DMS79 (cell line): ENCODE data around the gene EXOC6B.
A peak's percentile ranks its signal among the peaks of the same experiment; 100 is the strongest.

Experiments used
- DNase-seq: peaks from one replicate; lab custom pipeline; 2025; lab: John Stamatoyannopoulos, UW

EXOC6B gene

DNA sequence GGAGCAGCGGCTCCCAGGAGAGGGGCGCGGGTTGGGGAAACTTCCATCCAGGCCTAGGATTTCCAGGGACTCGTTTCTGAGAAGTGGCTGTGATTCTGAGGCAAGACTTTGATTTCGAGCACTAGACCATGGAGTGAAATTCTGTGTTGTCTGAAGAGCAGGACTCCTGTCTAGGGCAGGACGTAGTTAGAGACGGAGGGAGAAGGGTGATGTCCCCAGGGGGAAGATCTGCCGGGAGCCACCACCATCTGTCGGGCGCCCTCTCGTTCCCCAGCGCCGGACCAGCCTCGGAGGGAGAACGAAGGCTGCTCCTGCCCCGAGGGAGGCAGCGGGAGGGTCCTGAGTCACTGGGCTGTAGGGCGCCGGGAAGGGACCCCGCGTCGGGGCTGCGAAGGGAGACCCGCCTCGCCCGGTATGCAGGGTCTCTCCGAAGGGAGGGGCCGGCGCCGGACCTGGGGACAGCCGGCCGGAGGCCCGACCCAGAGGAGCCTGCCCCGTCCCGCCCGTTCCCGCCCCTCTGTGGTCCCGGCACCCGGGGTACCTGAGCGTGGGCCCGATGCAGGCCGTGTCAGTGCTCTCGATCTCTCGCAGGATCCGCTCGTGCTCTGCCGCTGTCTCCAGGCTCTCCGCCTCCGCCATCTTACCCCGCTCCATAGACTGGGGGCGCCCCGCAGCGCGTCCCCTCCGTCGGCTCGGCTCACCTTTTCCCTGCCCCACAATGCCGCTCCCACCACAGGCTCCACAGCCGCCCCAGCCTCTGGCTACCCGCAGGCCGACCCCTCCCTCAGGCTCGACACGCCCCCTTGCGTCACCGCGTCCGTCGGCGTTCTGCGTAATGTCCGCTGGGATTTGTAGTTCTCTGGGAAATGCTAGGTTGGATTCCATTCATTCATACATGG, at the start of gene EXOC6B:
Gene EXOC6B, minus strand, starts transcription at position 777 of the 899 bp plus-strand sequence.
- peak; percentile 87 for DNase-seq

DNA sequence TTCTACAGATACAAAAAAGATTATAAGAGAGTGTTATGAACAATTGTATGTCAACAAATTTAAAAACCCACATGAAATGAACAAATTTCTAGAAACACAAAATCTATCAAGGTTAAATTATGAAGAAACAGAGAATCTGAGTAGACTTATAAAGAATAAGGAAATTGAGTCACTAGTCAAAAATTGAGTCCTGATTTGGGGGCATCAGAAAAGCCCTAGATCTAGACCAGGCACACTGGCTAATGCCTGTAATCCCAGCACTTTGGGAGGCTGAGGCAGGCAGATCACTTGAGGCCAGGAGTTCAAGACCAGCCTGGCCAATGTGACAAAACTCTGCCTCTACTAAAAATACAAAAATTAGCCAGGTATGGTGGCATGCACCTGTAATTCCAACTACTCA, 46.0 kb upstream of the EXOC6B start:
- DNase-seq, result no peak

DNA sequence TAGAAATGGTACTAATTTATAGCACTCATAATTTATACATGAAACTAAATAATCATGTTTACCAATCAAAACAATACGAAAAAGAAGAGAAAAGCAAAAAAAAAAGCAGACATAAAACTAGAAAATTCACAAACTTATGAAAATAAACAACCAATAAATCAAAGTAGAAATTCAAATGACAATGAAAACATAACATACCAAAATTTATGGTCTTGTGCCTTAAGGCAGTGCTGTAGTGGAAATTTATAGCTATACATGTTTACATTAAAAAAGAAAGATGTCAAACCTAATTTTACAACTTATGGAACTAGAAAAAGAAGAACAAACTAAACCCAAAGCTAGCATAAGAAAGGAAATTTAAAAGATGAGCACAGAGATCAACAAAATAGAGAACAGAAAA, 45.2 kb upstream of the EXOC6B start:
- DNase-seq, result no peak

DNA sequence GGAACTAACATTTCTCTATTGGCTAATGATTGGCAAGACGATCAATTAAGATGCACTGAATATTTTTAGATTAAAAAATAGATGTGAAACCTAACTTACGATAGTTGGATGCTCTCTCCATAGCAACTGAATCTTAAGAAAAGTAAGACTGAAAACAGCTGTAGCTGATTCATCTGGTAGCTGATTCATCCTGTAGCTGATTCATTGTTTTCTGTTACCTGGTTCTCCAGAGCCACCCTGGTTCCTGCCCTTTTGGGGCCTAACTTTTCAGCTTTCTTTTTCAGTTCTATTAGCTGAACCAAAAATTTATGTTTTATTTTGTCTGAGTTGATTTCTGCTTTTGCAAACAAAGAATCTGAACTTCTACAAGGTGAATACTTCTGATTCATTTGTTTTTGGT, 38.7 kb upstream of the EXOC6B start:
- DNase-seq, result no peak

DNA sequence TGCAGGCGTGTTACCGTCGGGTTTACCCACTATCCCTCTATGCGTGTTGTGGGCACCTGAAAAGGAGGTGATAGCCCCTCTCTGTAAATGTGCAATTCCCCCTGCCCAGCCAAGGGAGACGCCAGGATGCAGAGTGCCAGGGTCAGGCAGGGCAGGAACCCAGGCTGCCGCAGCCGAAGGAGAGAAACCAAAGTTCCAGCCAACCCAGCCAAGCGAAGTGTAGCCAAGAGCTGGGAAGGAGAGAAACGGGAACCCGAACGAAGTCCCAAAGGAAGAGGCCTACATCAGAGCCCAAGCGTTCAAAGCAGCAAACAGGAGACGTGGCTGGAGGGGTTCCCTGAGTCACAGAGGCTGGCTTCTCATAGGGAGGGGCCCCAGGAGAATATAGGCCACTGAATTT, 37.2 kb upstream of the EXOC6B start:
- no peak for DNase-seq

DNA sequence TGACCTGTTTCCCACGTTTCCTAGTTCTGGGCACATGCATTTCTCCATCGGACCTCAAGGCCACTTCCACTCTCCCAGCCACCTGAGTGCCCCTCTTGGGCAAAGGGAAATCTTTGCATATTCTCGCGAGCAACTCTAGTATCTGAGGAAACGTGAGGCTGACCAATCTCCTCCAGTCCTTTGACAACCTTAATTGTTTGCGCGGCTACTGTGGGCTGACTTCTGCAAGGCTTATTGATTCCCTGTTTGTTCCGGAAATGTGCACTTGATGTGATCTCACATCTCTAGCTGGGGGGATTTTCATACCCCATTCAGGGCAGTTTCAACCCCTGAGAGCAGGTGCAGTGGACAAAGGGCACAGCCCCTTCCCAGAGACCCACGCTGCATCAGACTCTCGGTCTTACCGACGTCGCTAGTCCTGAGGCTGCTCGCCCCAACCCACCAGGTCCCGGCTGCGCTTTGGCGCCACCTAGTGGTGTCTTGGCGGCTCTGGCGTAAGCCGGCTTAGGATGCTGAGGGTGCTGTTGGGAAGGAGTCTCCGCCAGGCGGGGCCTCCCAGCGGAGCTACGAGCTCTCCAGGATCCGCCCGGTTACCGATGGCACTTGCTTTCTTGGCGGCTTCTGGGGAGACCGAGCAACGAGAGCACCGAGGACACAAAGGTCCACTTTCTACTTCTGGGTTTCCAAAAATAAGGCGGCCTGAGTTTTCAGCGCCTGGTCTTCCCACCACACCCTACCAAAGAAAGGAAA, 36.6 kb upstream of the EXOC6B start:
- DNase-seq, result peak; percentile 76

DNA sequence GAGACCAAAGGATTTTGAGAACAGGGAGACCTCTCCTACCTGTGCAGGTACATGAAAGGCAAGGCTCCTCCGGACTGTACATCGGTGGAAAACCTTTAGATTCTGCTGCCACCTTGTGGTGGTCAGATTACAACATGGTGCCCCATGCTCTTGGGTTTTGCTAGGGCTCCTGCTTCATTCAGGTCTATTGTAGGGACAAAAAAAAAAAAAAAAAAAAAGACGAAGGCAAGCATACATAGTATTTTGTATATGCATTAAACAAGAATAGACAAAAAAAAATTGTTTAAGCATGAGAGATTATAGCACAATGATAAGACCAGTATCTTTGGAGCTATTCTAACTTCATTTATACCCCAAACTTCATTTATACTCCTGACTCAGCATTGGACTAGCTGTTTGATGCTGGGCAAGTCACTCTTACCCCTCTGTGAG, 34.0 kb upstream of the EXOC6B start:
- DNase-seq, result peak; percentile 29

DNA sequence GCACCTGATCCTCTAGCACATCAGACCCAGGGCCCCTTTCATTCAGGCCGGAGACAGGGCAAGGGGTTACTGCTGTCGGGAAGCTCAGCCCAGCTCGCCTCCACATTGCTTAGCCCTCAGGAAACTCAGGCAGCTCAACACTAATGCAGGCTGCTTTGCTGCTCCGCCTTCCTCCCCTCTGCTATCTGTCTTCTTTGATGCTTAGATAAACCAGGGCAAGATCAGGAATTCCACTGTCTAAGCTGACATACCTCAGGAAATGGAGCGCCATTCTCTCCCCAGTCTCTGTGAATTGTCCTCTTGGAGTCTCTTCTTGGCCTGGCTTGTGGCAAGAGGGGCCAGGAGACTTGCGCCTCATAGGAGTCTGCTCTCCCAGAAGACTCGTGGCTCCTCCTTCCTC, 25.5 kb upstream of the EXOC6B start:
- DNase-seq, result no peak

DNA sequence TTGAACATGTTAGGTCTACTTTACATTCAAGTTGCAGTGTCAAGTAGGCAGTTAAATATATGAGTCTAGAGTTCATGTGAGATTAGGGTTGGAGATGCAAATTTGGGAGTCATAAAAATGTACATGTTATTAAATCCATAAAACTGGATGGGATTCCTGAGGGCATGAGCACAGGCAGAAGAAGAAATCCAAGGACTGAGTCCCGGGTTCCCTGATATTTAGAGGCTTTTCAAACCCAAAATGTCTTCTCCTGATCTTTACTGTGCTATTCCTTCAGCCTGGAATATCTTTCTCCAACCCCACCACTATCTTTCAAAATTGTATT, 23.3 kb upstream of the EXOC6B start:
- DNase-seq, result no peak

DNA sequence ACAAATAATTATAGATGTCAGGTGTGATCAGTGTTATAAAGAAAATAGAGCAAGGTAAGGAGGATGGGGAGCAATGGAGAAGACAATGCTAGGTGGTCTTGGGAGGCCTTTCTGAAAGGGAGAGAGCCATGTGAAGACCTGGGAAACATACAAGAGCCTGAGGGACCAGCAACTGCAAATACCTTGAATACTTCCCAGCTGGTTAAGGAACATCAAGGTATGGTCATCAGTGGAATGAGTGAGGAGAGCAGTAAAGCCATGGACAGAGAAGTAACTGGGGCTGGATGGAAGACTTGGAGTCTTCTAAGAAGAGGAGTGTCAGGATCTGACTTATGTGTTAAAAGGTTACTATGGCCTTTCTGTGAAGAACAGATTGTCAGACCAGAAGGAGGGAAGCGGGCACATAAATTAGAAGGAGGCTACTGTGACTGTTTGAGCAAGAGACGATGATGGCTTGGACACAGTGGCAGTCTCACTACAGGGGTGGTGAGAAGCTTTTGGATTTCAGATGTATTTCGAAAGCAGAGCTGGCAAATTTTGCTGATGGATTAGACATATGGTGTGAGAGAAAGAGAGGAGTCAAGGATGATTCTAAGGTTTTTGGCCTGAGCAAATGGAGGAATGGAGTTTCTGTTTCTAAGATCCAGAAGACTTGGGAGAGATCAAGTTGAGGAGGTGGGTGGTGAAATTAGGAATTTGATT, 22.8 kb upstream of the EXOC6B start:
- DNase-seq, result no peak

DNA sequence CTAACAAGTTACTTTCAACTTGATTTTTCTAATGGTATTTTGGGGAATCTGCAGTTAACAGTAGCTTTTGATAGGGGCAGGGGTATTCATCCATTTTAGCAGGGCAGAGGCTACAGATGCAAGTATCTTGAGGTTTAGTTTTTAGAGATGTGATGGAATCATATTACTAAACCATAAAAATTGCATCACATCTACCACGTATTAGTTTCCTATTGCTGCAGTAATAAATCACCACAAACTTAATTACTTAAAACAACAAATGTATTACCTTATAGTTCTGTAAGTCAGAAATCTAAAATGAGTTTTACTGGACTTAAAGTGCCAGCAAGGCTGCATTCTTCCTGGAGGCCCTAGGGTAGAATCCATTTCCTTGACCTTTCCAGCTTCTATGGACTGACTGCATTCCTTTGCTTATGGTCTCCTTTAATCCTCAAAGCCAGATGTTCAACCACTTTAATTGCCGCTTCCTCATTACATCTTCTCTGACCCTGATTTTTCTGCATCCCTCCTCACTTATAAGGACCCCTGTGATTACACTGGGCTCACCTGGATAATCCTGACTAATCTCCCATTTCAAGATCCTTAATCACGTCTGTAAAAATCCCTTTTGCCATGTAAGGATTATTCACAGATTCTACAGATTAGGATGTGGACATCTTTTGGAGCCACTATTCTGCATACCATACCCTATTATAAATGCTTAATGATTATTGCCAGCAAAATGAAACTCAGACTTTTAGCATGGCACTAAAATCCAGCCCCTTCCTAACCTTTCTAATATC, 21.9 kb upstream of the EXOC6B start:
- no peak for DNase-seq

DNA sequence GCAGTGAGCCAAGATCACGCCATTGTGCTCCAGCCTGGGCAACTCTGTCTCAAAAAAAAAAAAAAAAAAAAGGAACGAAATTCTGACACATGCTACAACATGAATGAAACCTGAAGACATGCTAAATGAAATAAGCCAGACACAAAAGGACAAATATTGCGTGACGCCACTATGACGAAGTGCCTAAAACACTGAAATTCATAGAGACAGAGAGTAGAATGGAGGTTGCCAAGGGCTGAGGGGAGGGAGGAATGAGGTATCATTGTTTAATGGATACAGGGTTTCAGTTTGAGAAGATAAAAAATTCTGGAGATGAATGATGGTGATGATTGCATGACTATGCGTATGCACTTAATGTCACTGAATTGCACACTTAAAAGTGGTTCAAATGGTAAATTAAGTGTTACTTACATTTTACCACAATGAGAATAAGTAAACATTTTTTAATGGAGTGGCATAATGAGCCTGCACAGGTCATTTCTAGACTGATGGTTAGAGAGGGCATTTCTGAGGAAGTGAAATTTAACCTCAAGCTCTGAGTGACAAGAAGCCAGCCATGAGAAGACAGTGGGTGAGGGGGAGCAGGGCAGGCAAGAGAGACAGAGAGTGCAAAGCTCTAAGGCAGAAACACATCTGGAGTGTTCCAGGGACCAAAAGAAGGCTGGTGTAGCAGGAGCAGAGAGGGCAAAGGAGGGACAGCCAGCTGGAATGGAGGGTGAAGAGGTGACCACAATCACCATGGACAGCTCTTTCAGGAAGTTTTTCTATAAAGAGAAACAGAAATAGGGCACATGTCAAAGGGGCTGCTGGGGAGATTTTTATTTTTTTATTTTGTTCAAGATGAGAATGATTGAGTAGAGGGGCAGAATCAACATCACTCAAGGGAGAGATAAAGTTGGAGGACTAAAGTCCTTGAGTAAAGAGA, 20.6 kb upstream of the EXOC6B start:
- DNase-seq, result peak; percentile 39

DNA sequence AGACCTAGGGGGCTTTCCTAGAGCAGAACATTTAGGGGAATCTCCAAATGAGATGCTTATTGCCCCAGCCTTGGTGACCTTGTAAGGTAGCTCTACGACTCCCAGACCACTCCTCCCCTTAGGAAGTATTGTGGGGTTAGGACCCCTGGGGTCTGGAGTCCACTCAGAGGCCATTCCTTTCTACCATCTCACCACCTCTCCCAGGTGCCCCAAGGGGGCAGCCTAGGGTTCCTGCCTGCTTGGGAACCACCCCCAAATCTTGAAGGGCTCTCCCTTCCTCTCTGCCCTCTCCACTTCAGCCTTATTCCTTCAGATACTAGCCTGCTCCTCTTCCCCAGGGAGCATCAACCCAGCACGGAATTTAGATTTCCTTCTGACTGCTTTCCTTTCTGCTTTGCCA, 17.5 kb upstream of the EXOC6B start:
- DNase-seq, result no peak

DNA sequence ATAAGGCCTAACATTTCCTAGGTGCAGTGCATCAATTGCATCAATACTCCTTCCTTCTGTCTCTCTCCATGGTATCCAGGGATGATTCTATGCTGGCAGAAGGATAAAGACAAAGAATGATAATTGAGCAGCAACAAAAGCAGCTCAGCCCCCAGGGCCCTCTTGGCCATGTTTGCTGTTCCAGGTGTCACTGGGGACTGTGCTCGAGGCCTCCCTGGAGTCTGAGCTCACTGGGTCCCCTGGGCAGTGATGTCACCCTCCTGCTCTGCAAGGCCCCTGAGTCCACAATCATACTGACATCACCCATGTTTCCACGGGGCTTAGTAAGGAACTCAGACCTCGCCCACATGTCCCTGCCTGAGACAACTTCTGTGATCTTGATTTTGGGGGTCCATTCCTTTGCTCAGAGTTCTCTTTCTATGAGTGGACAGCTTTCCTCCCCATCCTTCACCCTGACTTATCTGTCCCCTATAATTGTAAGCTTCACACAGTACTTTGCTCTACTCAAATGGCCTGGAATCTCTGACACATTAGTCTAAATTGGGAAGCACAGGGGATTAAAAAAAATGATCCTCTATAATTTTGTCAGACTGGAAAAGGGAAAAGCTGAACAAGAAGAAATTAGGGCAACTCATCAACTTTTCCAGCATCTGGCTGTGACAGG, 15.8 kb upstream of the EXOC6B start:
- no peak for DNase-seq

DNA sequence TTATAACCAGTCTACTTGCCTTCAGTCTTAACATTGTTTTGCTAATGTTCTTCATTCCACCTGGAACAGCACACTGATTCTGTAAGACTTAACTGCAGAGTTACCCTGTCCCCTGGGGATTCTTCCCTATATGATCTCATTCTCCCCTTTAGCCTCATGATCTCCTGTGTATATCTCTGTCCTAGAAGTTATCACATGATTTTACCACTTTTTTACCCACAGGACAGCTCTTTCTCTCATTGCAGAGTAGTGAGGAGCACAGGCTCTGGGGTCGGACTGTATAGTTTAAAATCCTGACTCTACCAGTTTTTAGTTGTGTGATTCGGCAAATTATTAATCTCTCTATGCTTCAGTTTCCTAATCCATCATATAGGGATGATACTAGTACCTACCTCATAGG, 14.2 kb upstream of the EXOC6B start:
- DNase-seq, result no peak

DNA sequence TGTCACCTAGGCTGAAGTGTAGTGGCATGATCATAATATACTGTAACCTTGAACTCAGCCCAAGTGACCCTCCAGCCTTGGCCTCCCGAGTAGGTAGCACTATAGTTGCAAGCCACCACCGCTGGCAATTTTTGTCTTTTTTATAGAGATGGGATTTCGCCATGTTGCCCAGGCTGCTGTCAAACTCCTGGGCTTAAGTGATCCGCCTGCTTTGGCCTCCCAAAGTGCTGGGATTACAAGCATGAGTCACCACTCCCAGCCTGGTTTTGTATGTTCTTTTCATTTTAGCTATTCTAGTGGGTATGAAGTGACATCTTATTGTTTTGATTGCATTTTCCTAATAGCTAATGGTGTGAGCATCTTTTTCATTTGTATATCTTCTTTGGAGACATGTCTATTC, 11.3 kb upstream of the EXOC6B start:
- no peak for DNase-seq

DNA sequence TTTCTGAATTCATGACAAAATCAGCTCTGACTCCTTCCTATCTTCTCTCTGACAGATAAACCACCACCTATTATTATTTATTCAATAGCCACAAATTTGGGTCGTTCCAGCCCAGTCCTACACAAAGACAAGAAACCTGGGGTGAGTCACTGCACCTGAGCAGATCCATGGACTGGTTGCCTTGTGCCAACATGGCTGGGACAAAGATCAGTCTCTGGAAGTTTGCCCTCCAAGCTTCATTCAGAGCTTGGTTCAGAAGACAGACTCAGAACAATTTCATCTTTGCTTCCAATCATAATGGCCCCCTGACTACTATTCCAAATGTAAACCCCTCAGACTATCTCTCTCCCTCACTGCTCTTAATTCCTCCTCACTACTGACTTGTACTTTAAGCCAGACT, 9.6 kb upstream of the EXOC6B start:
- DNase-seq, result no peak

DNA sequence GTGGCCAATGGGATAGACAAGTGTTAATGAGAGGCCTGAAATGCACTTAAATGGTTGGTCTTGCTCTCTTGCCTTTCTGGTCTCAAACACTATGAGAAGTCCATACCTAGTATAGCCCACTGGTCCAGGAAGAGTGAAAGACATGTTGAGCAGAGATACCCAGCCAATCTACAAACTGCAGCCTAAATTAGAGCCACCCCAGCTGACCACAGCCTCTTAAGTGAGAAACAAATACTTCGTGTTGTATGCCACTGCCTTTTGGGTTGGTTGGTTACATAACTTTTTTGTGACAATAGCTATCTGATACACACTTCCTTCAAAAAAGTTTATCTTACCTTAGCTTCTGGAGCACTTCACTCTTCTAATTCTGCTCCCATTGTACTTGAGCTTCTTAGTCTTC, 8.8 kb upstream of the EXOC6B start:
- no peak for DNase-seq

DNA sequence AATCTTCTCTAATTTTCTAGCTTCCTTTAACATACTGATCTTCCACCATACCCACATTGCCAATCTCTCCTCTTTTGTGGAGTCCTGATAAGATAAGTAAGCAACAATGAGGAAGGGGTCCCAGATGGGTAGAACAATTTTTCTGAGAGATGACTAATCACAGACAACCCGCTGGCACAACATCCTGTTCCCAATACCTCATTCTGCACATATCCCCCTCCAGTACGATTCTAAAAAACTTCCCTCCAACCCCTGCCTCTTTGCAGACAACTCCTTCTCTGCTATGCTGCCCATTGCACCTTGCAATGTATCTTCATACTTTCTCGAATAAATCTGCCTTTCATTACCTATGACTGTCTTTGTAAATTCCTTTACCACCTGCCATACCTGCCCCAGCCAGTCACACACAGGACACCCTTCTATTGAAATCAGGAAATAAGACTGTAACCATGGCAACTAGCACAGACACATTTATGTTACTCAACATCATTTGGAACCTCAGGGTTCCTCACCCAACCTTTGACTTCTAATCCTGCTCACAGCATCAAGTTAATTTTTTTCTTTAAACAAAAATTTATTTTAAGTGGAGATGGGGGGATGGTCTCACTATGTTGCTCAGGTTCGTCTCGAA, 7.4 kb upstream of the EXOC6B start:
- no peak for DNase-seq

DNA sequence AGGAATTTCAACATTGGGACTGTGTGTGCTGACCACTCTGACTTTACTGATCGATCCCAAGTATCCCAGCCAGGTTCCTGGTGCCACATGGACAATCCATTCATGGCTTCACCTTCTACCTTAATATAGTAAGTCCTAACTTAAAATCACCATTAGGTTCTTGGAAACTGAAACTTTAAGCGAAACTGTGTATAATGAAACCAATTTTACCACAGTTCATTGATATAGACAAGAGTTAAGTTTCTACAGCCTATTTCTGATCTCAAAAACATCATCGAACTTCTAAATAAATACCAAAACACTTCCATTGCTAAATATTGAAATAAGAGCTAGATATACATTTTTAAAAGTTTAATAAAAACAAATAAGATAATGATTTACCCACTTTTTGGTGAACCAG, 4.4 kb upstream of the EXOC6B start:
- no peak for DNase-seq
